CD4-positive, alpha-beta T cell (primary cell): ENCODE results near the gene FADS1. TPM values are rescaled to one million over a fixed set of nuclear protein-coding genes. Genes with fewer than 3 reads are reported as not detected.

Experiments used
- ATAC-seq: fragments of 200-7000 bp; cut with Tn5 transposase; one replicate; pipeline ENCODE4 v1.10.0; 2022; ENCODE audit warnings: mild to moderate bottlenecking; ENCODE audit not compliant: poor library complexity
- CTCF ChIA-PET: fragments of 350-600 bp; sonication (Branson Sonifier 250); formaldehyde crosslinking; loops from one replicate; lab custom pipeline; 2021; ENCODE audit warnings: antibody characterized with exemption, inconsistent platforms; lab: Charles Lee
- POLR2A ChIA-PET: fragments of 350-600 bp; sonication (Branson Sonifier 250); formaldehyde crosslinking; loops from one replicate; lab custom pipeline; 2021; ENCODE audit warnings: antibody characterized with exemption, inconsistent platforms; lab: Charles Lee
- DNase-seq, 14 experiments: peaks; one replicate each; pipeline ENCODE4 v3.0.0-alpha.2; 2013 to 2020; ENCODE audit warnings: mixed read lengths in 2 of 14
- H3K27ac ChIP-seq, 2 donors: one replicate each; pipeline versions ENCODE4 v1.5.1 to v1.7.0; 2013; ENCODE audit warnings: low read length in 2 of 2, low read depth in 1 of 2, mild to moderate bottlenecking in 1 of 2
- H3K27me3 ChIP-seq, 2 experiments: 1 replicate in 1 of 2; 2 replicates in 1 of 2; pipeline versions ENCODE4 v1.6.1 to v1.7.0; 2013; ENCODE audit warnings: low read length in 2 of 2, control low read depth in 1 of 2, mild to moderate bottlenecking in 1 of 2, moderate library complexity in 1 of 2; ENCODE audit not compliant: insufficient read depth in 2 of 2, control insufficient read depth in 1 of 2
- H3K36me3 ChIP-seq: one replicate; pipeline ENCODE4 v1.6.1; 2013; ENCODE audit warnings: low read length, control low read depth; ENCODE audit not compliant: insufficient read depth
- H3K4me1 ChIP-seq: one replicate; pipeline ENCODE4 v1.6.1; 2013; ENCODE audit warnings: low read length, control low read depth; ENCODE audit not compliant: insufficient read depth
- H3K4me3 ChIP-seq: one replicate; pipeline ENCODE4 v1.5.1; 2013; ENCODE audit warnings: mild to moderate bottlenecking, low read length, moderate library complexity
- H3K9me3 ChIP-seq, 2 experiments: 1 replicate in 1 of 2; 2 replicates in 1 of 2; pipeline versions ENCODE4 v1.6.1 to v1.7.0; 2013; ENCODE audit warnings: low read length in 2 of 2, mild to moderate bottlenecking in 2 of 2, control low read depth in 1 of 2, moderate library complexity in 1 of 2; ENCODE audit not compliant: control insufficient read depth in 1 of 2, insufficient read depth in 1 of 2
- H3K27ac Mint-ChIP-seq: one replicate; pipeline ENCODE4 v1.8.0; 2020; ENCODE audit warnings: mixed read lengths
- H3K27me3 Mint-ChIP-seq: one replicate; pipeline ENCODE4 v1.8.0; 2021; ENCODE audit warnings: mixed read lengths
- H3K36me3 Mint-ChIP-seq: one replicate; pipeline ENCODE4 v1.8.0; 2021; ENCODE audit warnings: low read depth, mixed read lengths
- H3K4me1 Mint-ChIP-seq: one replicate; pipeline ENCODE4 v1.8.0; 2021; ENCODE audit warnings: low read depth, mixed read lengths
- H3K4me3 Mint-ChIP-seq: one replicate; pipeline ENCODE4 v1.8.0; 2020; ENCODE audit warnings: mild to moderate bottlenecking, mixed read lengths
- H3K9me3 Mint-ChIP-seq: one replicate; pipeline ENCODE4 v1.8.0; 2020; ENCODE audit warnings: mixed read lengths
- intact Hi-C, 2 experiments: fragments of 100-400 bp; cut with DNase I in 1 of 2; cut with micrococcal nuclease in 1 of 2; formaldehyde crosslinking; loops; one replicate each; pipeline versions ENCODE4 v1.15.1 to v1.9.0; 2023 to 2025; cut with DNase I, micrococcal nuclease
- total RNA-seq, 174 experiments: library from RNA in 2 of 174; stranded (reverse) in 2 of 174; gene quantifications; one replicate each; pipeline ENCODE4 v1.2.3 and lab custom pipeline; 2021 to 2026
- TF ChIP-seq, protein P1 (sequence below): fragments of 200-600 bp; IDR thresholded peaks from one replicate; pipeline ENCODE4 v1.8.0; 2022; ENCODE audit warnings: antibody characterized with exemption, mild to moderate bottlenecking

Gene FADS1
- total RNA-seq, 2 experiments from 2014 or later = 0.56 to 0.77 TPM

DNA sequence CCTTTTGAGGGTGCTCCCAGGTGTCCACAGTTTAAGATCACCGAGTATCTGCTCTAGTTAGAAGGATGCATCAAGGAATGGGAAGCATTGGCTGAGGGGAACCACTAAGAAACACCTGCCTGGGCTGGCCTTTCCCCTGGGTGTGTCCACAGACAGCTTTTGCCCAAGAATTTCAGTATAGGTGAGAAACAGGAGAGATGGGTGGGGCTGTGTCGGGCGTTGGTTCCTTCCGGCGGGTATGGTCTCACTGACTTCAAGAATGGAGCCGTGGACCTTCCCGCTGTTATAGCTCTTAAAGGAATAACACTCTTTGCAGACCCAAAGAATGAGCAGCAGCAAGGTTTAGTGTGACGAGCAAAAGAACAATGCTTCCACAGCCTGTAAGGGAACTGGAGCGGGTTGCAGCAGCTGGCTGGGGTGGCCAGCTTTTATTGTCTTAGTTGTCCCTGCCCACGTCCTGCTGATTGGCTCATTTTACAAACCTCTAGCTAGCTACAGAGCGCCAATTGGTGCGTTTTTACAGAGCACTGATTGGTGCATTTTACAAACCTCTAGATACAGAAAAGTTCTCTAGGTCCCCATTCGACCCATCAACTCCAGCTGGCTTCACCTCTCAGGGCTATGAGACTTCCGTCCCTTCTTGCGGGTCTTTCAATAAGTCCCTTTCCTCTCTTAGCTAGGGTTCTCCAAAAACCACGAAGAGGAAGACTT is 2.4 kb downstream of the FADS1 start:
- ATAC-seq (no peak), DNase-seq (peak in 3 of 14 experiments; percentile 13 to 39 (median 14))
- H3K4me3 ChIP-seq = peak overlapping the region; percentile 71
- Mint-ChIP-seq H3K36me3 (no peaks in the 10 kb centered on the region), H3K4me1 (peaks cover 13% of the 10 kb centered on the region), H3K27me3 (peaks cover 61% of the 10 kb centered on the region), H3K4me3 (peak overlapping the region; percentile 78), H3K27ac (no peak overlapping the region), H3K9me3 (no peaks in the 10 kb centered on the region)
- peaks cover 19 to 31% of the 10 kb centered on the region in 2 experiments for H3K27me3 ChIP-seq
- TF ChIP-seq, protein P1, sequence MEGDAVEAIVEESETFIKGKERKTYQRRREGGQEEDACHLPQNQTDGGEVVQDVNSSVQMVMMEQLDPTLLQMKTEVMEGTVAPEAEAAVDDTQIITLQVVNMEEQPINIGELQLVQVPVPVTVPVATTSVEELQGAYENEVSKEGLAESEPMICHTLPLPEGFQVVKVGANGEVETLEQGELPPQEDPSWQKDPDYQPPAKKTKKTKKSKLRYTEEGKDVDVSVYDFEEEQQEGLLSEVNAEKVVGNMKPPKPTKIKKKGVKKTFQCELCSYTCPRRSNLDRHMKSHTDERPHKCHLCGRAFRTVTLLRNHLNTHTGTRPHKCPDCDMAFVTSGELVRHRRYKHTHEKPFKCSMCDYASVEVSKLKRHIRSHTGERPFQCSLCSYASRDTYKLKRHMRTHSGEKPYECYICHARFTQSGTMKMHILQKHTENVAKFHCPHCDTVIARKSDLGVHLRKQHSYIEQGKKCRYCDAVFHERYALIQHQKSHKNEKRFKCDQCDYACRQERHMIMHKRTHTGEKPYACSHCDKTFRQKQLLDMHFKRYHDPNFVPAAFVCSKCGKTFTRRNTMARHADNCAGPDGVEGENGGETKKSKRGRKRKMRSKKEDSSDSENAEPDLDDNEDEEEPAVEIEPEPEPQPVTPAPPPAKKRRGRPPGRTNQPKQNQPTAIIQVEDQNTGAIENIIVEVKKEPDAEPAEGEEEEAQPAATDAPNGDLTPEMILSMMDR = no peak
- H3K27ac ChIP-seq = no peak overlapping the region
- H3K36me3 ChIP-seq = no peaks in the 10 kb centered on the region
- POLR2A ChIA-PET = interaction anchor here (0.9 to 2.0 kb wide), 3 partner anchors 14 to 23 kb away, joined by 3 to 12 read pairs (median 7); partner anchors contain the start of genes FEN1 and TMEM258
- CTCF ChIA-PET = interaction anchor here (1.3 to 6.7 kb wide), 3 partner anchors 14 to 267 kb away, joined by 4 to 50 read pairs (median 18); partner anchors contain the start of gene FADS2
- intact Hi-C loops = no loop called here
- peaks cover 0 to 7% of the 10 kb centered on the region in 2 experiments for H3K9me3 ChIP-seq
- peaks cover 26% of the 10 kb centered on the region for H3K4me1 ChIP-seq

- peaks cover 13 to 28% of the 10 kb centered on the region in 2 experiments for H3K27me3 ChIP-seq
Observed at GRCh38 chr11:61812736-61813411, 3.9 kb downstream of the FADS1 start.

DNA sequence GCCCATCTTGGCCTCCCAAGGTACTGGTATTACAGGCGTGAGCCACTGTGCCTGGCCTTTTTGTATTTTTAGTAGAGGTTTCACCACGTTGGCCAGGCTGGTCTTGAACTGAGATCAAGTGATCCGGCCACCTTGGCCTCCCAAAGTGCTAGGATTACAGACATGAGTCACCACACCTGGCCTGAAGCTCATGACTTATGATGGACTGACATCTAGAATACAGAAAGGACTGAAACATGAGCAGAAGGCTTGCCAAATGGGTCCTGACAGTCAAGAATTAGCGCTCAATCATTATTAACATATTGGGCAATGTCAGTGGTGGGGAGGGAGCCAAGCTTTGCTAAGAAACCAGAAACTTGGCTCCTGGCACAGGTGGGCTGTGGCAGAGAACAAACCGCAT is 5.0 kb downstream of the FADS1 start:
- Histone ChIP-seq H3K4me1 (peaks cover 20% of the 10 kb centered on the region), H3K27me3 (peaks cover 5 to 19% of the 10 kb centered on the region in 2 experiments), H3K9me3 (peaks cover 0 to 7% of the 10 kb centered on the region in 2 experiments), H3K4me3 (no peak overlapping the region), H3K36me3 (no peaks in the 10 kb centered on the region), H3K27ac (no peak overlapping the region)
- no peak overlapping the region for H3K4me3 Mint-ChIP-seq
- TF ChIP-seq, protein P1 = no peak
- peaks cover 42% of the 10 kb centered on the region for H3K27me3 Mint-ChIP-seq
- H3K4me1 Mint-ChIP-seq = peaks cover 13% of the 10 kb centered on the region
- H3K9me3 Mint-ChIP-seq = no peaks in the 10 kb centered on the region
- CTCF ChIA-PET = no interaction called here
- ATAC-seq (no peak), DNase-seq (no peak)
- POLR2A ChIA-PET = no interaction called here
- no peak overlapping the region for H3K27ac Mint-ChIP-seq
- intact Hi-C loops = no loop called here
- H3K36me3 Mint-ChIP-seq = no peaks in the 10 kb centered on the region

More at GRCh38 chr11:61812736-61813411, 3.9 kb downstream of the FADS1 start:
- H3K27ac Mint-ChIP-seq = no peak overlapping the region
- H3K9me3 Mint-ChIP-seq = no peaks in the 10 kb centered on the region
- no peak for ATAC-seq
- Histone ChIP-seq H3K36me3 (no peaks in the 10 kb centered on the region), H3K9me3 (peaks cover 0 to 7% of the 10 kb centered on the region in 2 experiments), H3K27ac (no peak overlapping the region), H3K4me1 (peaks cover 26% of the 10 kb centered on the region), H3K4me3 (no peak overlapping the region)
- no peak for DNase-seq
- intact Hi-C loops = no loop called here
- H3K36me3 Mint-ChIP-seq = no peaks in the 10 kb centered on the region
- peak overlapping the region; percentile 27 for H3K4me3 Mint-ChIP-seq
- ChIA-PET POLR2A (no interaction called here), CTCF (interaction anchor here (6.7 kb wide), 1 partner anchor 15 kb away, joined by 50 read pairs; no protein-coding TSS in a partner anchor)
- peaks cover 13% of the 10 kb centered on the region for H3K4me1 Mint-ChIP-seq
- TF ChIP-seq, protein P1 = no peak
- H3K27me3 Mint-ChIP-seq = peaks cover 52% of the 10 kb centered on the region
